Tibial nerve (tissue), 4 donors: ENCODE results near the gene CARNS1. TPM values are rescaled to one million over a fixed set of nuclear protein-coding genes. Genes with fewer than 3 reads are reported as not detected.
A peak's percentile ranks its signal among the peaks of the same experiment; 100 is the strongest.

Experiments
- DNase-seq, 2 donors: peaks; one replicate each; pipeline ENCODE4 v3.0.0-alpha.2; 2019; ENCODE audit warnings: low spot score in 2 of 2
- H3K27ac ChIP-seq, 4 donors: fragments of 200-600 bp; sonication (generic) in 3 of 4; one replicate each; pipeline ENCODE4 v1.5.1; 2017 to 2019; ENCODE audit warnings: mild to moderate bottlenecking in 1 of 4
- H3K27me3 ChIP-seq, 2 donors: fragments of 200-600 bp; sonication (generic) in 1 of 2; one replicate each; pipeline versions ENCODE4 v1.5.1 to v1.6.0; 2017 to 2019
- H3K36me3 ChIP-seq, 3 donors: fragments of 200-600 bp; sonication (generic); one replicate each; pipeline ENCODE4 v1.5.1; 2018 to 2019
- H3K4me1 ChIP-seq, 4 donors: fragments of 200-600 bp; sonication (generic) in 3 of 4; one replicate each; pipeline ENCODE4 v1.5.1; 2017 to 2019
- H3K4me3 ChIP-seq, 4 donors: fragments of 200-600 bp; sonication (generic) in 3 of 4; one replicate each; pipeline ENCODE4 v1.5.1; 2017 to 2019; ENCODE audit warnings: mild to moderate bottlenecking in 1 of 4, moderate library complexity in 1 of 4
- H3K9me3 ChIP-seq, 4 donors: fragments of 200-600 bp; sonication (generic) in 3 of 4; one replicate each; pipeline ENCODE4 v1.5.1; 2017 to 2019
- EP300 ChIP-seq, 2 donors: sonication (generic); formaldehyde crosslinking; IDR thresholded peaks; one replicate each; pipeline ENCODE4 v1.6.1; 2017; ENCODE audit warnings: antibody characterized with exemption in 2 of 2, mild to moderate bottlenecking in 1 of 2
- POLR2A ChIP-seq, 2 donors: fragments of 450-650 bp; IDR thresholded peaks; one replicate each; pipeline ENCODE4 v1.6.1; 2017; ENCODE audit warnings: antibody characterized with exemption in 2 of 2, mild to moderate bottlenecking in 2 of 2, moderate library complexity in 2 of 2
- WGBS, 2 donors: methylation state at CpG; one replicate each; pipeline ENCODE4 v1.1.5; 2018; 5-methylcytosine and 5-hydroxymethylcytosine counted together
- total RNA-seq, 4 donors: library from RNA; depleted of rRNA; stranded (reverse); fragments of >200 nt; gene quantifications; one replicate each; pipeline ENCODE4 v1.1.0, GENCODE V29; 2016
- TF ChIP-seq, protein P1 (sequence below), 5 experiments: fragments of 200-600 bp in 3 of 5; fragments of 450-650 bp in 2 of 5; sonication (generic) in 3 of 5; IDR thresholded peaks; one replicate each; pipeline ENCODE4 v1.5.1; 2016 to 2019; ENCODE audit warnings: antibody characterized with exemption in 5 of 5, mild to moderate bottlenecking in 3 of 5, moderate library complexity in 2 of 5

Gene CARNS1
- total RNA-seq, 4 donors from 2014 or later, result 1.8 to 5.9 (median 4.3) TPM

DNA sequence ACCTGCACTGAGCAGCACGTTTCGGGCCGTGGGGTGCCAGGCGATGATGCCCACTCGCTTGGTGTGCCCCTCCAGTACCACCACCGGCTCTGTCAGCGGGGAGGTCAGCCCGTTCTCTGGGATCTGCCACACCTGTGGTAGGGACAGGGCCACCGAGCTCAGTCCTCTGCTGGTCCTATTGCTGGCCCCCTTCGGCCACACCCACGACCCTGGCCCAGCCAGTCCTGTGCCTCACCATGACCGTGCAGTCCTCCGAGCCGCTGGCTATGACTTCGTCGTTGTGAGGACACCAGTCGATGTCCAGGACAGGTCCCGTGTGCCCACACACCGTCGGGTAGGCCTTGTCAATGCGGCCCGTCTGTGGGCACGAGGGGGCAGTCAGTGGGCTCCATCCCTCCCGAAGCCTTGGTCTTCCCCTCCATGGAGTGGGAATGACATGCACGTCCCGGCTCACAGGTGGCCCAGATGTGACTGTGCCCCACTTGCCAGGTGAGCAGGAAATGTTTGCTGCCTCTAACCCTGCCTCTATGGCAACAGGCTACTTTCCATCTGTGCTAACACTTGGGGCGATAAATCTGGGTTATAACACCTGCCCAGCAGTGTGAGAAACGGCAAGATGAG lies 26.4 kb downstream of the CARNS1 start:
- H3K4me3 ChIP-seq, result no peak overlapping the region
- no peaks in the 10 kb centered on the region for H3K9me3 ChIP-seq
- peak overlapping the region in 1 of 4 donors; percentile 95 for H3K27ac ChIP-seq

DNA sequence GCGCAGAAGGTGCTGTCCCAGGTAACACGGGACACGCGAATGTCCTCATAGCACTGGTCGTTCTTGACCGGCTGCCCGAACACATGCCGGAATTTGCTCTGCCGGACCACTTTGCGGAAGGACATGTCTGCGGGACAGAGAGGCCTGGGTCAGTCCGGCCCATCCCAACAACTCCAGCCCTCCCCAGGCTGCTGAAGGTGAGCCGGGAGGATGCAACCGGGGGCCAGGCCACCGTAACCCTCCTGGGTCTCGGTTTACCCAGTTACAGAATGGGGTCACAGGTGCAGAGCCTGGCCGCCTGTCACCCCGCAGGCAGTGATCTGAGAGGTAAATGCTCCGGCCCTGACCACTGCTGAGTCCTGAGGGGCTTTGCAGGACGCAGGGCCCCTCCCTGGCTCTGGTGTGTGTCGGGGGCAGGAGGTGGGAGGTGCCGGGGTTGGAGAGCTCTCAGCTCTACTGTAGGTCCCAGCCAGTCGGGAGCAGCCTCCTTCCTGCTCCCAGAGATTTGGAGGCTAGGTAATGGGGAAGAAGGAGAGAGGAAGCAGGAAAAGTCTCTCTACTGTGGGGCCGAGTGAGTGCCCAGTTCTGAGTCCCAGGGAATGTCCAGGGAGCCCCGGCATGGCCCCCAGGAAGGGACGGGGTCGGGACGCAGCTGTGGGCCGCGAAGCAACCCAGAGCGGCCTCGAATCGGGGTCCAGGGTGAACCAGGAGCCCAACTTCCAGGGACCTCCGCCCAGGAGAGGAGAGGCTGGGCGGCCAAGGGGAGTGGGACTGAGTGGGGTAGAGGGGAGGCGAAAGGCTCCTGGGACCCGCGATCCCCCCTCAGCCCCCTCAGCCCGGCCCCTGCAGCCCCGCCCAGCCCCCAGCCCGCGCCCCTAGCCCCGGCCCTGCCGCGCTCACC lies 27.3 kb downstream of the CARNS1 start:
- Histone ChIP-seq H3K36me3 (peaks cover 0 to 44% (median 0%) of the 10 kb centered on the region in 3 donors), H3K27ac (peak overlapping the region; percentile 89 to 96 (median 94)), H3K4me1 (peaks cover 0 to 55% (median 32%) of the 10 kb centered on the region in 4 donors), H3K27me3 (no peaks in the 10 kb centered on the region), H3K9me3 (no peaks in the 10 kb centered on the region), H3K4me3 (peak overlapping the region; percentile 70 to 78 (median 75))
- TF ChIP-seq, protein P1, sequence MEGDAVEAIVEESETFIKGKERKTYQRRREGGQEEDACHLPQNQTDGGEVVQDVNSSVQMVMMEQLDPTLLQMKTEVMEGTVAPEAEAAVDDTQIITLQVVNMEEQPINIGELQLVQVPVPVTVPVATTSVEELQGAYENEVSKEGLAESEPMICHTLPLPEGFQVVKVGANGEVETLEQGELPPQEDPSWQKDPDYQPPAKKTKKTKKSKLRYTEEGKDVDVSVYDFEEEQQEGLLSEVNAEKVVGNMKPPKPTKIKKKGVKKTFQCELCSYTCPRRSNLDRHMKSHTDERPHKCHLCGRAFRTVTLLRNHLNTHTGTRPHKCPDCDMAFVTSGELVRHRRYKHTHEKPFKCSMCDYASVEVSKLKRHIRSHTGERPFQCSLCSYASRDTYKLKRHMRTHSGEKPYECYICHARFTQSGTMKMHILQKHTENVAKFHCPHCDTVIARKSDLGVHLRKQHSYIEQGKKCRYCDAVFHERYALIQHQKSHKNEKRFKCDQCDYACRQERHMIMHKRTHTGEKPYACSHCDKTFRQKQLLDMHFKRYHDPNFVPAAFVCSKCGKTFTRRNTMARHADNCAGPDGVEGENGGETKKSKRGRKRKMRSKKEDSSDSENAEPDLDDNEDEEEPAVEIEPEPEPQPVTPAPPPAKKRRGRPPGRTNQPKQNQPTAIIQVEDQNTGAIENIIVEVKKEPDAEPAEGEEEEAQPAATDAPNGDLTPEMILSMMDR (IDR thresholded peaks at IDR 0.05), result no peak
- TF ChIP-seq POLR2A (IDR thresholded peaks at IDR 0.05) (no peak), EP300 (IDR thresholded peaks at IDR 0.05) (no peak)
- DNase-seq, result no peak
- WGBS, 2 donors, result 36 to 39% methylated on average over 24 to 30 of the region's 45 CpGs

More for the DNA sequence above, 26.4 kb downstream of the CARNS1 start:
- TF ChIP-seq, protein P1 (IDR thresholded peaks at IDR 0.05), result no peak
- no peak for TF ChIP-seq EP300 (IDR thresholded peaks at IDR 0.05)
- no peak for TF ChIP-seq POLR2A (IDR thresholded peaks at IDR 0.05)
- no peaks in the 10 kb centered on the region for H3K27me3 ChIP-seq
- peaks cover 0 to 53% (median 0%) of the 10 kb centered on the region in 3 donors for H3K36me3 ChIP-seq
- DNase-seq, result no peak
- 81 to 87% methylated on average over 28 of the region's 28 CpGs for WGBS, 2 donors
- H3K4me1 ChIP-seq, result peaks cover 0 to 62% (median 32%) of the 10 kb centered on the region in 4 donors

DNA sequence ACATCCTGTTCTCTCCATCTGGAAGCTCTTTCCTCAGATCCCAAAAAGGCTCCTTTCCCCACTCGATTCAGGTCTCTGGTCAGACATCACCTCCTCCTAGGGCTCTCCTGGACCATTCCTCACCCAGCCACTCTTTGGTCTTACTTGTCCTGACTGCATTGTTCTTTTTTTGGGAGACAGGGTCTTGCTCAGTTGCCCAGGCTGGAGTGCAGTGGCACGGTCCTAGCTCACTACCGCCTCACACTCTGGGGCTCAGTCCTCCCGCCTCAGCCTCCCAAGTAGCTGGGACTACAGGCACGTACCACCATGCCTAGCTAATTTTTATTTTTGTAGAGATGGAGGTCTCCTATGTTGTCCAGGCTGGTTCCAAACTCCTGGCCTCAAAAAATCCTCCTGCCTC lies 30.0 kb downstream of the CARNS1 start:
- H3K4me1 ChIP-seq, result peaks cover 0 to 40% (median 25%) of the 10 kb centered on the region in 4 donors
- WGBS, 2 donors, result 72 to 86% methylated on average over 5 of the region's 5 CpGs
- TF ChIP-seq, protein P1 (IDR thresholded peaks at IDR 0.05), result no peak
- TF ChIP-seq EP300 (IDR thresholded peaks at IDR 0.05) (no peak), POLR2A (IDR thresholded peaks at IDR 0.05) (no peak)
- no peaks in the 10 kb centered on the region for H3K9me3 ChIP-seq
- H3K36me3 ChIP-seq, result peaks cover 0 to 16% (median 0%) of the 10 kb centered on the region in 3 donors
- no peak overlapping the region for H3K4me3 ChIP-seq
- no peak for DNase-seq
- no peaks in the 10 kb centered on the region for H3K27me3 ChIP-seq
- H3K27ac ChIP-seq, result no peak overlapping the region

DNA sequence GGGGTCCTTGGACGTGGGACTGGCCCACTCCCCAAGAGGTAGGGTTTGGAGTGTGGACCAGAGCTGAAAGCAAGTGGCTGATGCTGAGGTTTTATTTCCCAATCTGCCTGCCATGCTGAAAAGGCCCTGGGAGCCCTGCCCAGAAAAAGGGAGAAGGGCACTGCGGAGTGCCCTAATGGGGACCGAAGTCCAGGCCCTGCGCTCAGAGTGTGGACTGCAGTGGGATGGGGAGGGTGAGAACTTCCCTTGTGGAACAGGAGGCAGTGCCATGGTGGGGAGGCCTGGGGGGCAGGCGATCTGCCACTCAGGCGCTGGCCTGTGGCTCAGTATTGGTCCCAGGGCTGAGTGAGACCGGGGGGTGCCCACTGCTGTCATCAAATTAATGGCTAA lies 32.7 kb downstream of the CARNS1 start:
- Histone ChIP-seq H3K36me3 (no peaks in the 10 kb centered on the region), H3K27me3 (no peaks in the 10 kb centered on the region), H3K4me3 (no peak overlapping the region), H3K4me1 (peaks cover 0 to 23% (median 12%) of the 10 kb centered on the region in 4 donors), H3K9me3 (no peaks in the 10 kb centered on the region), H3K27ac (no peak overlapping the region)
- TF ChIP-seq EP300 (IDR thresholded peaks at IDR 0.05) (no peak), POLR2A (IDR thresholded peaks at IDR 0.05) (no peak)
- TF ChIP-seq, protein P1 (IDR thresholded peaks at IDR 0.05), result no peak
- WGBS, 2 donors, result 89 to 90% methylated on average over 7 of the region's 7 CpGs
- no peak for DNase-seq
